ENCODE results near the gene AK5.

AK5 gene

GRCh38 chr1:77355010-77355409, 73.2 kb downstream of the AK5 start:
- DNase-seq = no peak

DNA sequence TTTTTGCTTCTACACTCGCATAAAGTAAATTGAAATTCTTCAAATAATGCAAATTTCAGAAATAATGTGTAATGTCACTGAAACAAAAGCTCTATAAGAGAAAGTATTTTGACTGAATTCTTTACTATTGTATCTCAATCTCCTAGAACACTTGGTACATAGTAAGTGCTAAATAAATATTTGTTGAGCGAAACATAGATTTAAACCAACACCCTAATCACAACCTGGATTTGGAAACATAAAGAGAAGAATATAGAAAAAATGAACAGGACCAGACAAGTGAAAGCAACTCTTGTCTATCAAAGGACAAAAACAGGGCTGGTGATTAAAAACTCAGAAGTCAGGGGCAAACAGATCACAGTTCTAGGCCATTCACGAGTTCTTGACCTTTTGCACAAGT, 74.3 kb downstream of the AK5 start:
- no peak for DNase-seq

DNA sequence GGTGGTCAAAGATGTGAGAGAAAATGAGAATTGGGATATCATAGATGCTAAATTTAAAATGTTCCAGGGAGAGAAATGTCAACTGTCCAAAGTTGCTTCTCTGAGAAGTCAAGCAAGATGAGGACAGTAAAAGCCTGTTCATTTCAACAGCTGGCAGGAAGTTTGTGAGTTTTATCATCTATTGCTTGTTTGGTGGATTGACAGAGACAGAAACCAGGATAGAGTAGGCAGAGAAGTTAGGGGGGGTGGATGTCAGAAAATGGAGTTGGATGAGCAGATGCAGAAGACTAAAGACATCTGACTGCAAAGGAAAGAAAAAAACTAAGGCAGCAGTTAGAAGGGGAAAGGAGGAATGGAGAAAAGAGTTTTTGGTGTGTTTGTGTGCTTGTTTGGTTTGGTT, 78.4 kb downstream of the AK5 start:
- DNase-seq = no peak

DNA sequence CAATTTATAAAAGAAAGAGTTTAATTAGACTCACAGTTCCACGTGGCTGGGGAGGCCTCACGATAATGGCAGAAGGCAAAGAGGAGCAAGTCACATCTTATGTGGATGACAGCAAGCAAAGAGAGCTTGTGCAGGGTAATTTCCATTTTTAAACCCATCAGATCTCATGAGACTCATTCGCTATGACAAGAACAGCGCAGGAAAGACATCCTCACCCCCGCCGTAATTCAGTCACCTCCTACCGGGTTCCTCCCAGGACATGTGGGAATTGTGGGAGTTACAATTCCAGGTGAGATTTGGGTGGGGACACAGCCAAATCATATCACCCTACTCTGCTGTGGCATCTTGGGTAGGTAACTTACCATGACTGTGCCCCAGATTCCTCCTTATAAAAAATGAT, 79.8 kb downstream of the AK5 start:
- no peak for DNase-seq

DNA sequence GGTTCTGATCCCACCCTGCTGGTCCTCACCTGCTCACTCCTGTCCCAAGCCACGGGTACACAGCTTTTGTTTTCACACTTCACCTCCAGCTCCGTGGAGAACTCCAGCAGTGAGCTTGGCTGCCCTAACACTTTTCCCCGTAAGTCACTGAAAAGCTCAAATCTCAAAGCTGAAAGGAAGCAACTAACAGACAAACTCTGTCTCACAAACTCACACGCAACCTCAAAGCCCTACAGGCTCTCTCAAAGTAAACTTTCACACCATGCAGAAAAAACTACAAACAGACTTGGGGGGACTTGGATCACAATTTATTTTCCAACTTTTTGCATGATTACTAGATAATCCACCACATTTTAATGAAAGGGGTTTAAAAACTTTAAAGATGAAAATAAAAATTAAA, 88.3 kb downstream of the AK5 start:
- DNase-seq = no peak

DNA sequence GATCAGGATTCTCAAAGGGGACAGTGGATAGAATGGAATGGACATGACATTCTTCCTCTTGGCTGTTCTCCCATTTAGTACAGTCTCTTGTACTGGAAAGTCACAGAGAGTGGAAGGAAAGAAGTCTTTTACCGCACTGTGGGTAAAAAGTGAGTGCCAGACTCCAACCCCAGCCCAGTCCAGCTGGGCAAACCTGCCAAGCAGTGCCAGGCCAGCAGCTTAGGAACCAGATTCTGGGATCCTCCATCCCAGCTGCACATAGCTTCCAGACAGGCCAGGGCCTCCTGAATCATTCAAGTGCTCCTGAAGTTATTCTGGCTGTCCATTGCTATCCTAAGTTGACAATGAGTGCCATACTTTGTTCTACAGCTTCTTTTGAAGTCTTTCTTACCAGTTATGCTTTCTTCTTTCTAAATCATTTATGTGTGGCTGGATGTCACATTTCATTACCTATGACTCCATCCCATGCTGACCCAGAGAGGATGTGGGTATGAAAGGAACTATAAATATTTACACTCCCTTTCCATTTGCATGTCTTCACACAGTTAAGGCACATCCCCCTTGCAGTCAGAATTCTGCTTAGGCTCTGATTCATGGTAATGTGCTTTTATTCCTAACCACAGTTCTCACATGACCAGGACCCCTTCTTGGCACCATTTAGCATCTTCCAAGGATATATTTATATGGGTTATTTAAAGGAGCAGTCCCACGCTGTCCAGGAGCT, 88.9 kb downstream of the AK5 start:
- DNase-seq = peak; percentile 98

GRCh38 chr1:77371396-77371795, 89.6 kb downstream of the AK5 start:
- DNase-seq = no peak

DNA sequence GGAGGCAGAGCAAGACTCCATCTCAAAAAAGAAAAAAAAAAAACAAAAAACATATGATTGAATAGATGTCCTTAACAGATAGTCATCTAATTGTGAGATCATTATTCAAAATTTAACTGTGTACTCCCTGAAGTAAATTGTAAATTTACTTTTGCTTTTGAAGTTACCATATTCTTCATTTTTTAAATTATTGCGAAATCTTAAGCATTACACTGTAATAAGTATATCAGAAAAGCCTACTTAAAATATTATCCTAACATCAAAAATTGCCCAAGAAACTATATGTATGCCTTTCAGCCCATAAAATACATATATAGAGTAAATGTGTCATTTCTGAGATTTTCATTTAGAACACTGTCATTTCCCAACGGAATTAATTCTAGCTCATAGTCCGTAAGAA, 91.9 kb downstream of the AK5 start:
- DNase-seq = no peak

DNA sequence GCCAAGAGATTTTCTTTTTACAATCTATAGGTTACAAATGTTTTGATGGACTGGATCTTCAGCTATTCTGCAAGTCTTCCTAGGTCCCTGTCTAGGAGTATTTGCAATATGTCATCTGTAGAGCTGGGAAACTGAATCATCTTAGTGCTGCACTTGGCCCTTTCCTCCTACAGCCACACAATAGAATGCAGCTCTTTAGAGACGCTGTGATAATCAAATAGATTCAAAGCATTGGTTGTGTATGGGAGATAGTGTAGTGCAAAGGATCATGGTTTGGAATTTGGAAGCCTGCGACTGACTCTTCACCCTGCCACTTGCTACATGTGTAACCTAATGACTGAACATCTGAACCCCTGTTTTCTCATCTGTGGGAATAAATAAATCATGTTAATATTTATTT, 93.7 kb downstream of the AK5 start:
- DNase-seq = no peak

DNA sequence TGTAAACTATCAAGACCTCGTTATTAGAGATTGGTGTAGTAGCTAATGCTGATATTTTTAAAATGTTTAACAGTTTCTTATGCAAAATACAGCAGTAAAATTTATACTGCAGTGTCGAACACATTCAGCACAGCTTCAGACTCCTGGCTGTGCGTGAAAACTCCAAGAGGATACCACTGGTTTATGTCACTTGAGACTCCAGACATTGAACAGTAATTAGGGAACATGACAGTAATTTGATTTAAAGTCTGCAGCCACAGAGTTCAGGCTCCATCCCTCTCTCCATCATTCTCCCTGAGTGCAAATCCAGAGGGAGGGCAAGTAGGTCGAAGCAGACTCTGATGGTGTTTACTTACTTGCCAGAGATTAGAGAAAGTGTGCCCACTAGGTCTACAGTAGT, 94.2 kb downstream of the AK5 start:
- no peak for DNase-seq

- peak; percentile 19 for DNase-seq
Observed at GRCh38 chr1:77378723-77379535, 97.1 kb downstream of the AK5 start.

- DNase-seq = no peak
Observed at GRCh38 chr1:77382366-77382765, 100.5 kb downstream of the AK5 start.

- no peak for DNase-seq
Observed at GRCh38 chr1:77383236-77383635, 101.4 kb downstream of the AK5 start.

GRCh38 chr1:77385551-77385950, 103.7 kb downstream of the AK5 start:
- DNase-seq = no peak

DNA sequence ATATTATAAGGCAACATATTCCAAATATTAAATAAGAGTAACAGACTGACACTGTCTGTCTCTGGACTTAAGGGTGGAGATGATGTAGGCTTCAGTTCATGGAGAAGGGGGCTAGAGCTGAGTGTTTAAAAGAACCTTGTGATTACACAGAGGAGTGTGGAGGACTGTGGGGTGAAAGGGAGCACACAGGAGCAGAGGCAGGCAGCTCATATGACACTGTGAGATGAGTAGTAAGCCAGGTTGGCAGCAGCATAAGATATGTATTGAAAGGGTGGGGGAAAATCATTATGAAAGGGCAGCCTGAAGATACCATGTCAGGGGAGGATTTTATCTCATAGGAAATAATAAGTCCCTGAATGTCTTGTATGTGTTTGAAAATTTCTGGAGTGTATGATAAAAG, 104.5 kb downstream of the AK5 start:
- no peak for DNase-seq

DNA sequence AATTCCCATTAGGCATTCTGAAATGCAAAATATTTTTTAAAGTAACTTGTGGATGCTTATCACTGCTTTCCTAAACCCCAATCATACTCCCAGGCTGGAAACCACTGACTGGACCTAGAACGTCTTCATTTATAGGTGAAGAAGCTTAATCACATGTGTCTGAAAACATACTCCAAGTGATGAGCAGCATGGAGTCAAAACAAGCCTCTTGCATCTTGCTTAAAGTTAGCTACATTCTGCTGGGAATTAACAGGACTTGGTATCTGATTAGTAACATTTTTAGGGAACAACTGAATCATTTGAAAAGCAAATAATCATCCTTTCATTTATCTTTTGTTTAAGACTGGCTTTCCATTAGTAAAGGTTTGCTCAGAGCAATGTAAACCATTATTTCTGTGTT, 105.7 kb downstream of the AK5 start:
- no peak for DNase-seq

GRCh38 chr1:77388661-77389060, 106.8 kb downstream of the AK5 start:
- no peak for DNase-seq

- DNase-seq = no peak
Observed at GRCh38 chr1:77392486-77392885, 110.7 kb downstream of the AK5 start.

- DNase-seq = peak; percentile 76
Observed at GRCh38 chr1:77394166-77394565, 112.3 kb downstream of the AK5 start.

- DNase-seq = no peak
Observed at GRCh38 chr1:77395051-77395450, 113.2 kb downstream of the AK5 start.

DNA sequence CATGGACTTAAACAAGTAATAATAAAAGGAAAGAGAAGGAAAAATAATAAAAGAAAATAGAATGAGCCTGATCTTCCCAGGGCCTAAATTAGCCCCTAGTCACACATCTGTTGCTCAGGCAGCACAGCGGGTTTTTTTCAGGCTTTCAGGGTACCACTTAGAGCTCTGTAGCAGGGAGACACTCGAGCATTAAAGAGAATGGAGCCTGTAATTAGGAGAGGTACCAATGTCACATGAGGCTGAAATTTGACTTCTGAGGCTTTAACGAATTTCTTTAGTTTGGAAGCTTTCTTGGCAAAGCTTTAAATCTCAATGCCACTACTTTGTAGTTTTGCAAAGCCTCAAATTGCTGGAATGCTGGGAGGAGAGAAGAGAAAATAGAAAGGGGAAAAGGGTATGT, 116.3 kb downstream of the AK5 start:
- DNase-seq = no peak

DNA sequence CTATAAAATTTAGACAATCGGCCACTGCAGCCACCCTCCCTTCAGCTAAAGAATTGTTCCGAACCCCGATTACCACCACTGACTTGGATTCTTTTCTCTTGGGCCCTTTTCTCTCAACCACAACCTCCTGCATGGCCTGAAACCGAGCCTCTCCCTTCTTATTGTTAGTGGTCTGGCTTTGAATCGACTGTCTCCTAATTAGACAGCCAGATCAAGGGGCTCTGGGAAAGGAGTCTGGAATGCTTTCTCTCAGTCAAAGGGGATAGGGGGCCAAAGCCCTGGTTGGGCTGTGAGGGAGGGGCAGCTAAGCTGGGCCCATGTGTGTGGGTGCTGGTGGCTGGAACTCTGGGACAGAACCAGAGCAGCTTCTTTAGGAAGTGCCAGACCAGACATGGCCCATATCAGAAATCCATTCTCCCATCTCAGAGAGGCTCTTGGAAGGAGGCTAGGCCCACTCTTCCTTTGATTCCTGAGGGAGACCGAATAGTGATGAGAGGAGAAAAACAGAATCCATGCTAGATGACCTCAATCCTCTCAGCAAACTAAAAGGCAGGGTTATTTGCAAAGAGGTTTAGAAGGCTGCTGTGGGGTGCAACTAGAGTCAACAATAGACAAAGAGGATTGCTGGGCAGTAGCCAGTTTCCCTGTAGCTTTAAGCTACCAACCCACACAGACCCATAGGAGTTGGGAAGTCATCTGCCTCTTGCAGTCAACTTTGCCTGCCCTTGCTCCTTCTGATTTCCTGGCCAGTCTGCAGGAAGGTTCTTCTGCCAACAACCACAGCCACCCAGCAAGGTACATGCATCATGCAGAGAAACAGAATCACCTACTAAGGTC, 117.6 kb downstream of the AK5 start:
- DNase-seq = no peak

GRCh38 chr1:77400781-77401180, 119.0 kb downstream of the AK5 start:
- no peak for DNase-seq

Data from fibroblast of skin of abdomen (primary cell).